GM18517 (cell line): ENCODE results near the gene FAM186B.

ENCODE experiments used
- ATAC-seq: cut with Tn5 transposase; IDR thresholded peaks from one replicate; pipeline ENCODE4 v1.9.1; 2021; ENCODE audit warnings: mild to moderate bottlenecking, moderate library complexity; ENCODE audit not compliant: unreplicated experiment

Gene FAM186B

DNA sequence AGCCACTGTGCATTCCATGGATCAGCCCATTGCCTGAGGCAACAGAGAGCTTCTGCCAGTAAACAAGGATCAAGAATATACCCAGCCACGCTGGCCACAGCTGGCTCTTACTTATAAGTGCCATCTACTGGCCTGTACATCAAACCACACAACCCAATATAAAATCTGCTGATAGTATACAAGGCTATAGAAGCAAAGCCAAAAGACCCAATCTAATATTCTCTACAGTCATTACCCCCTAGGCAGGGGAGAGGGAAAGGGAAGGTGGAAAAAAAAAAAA is 4.4 kb upstream of the FAM186B start:
- ATAC-seq, result no peak

DNA sequence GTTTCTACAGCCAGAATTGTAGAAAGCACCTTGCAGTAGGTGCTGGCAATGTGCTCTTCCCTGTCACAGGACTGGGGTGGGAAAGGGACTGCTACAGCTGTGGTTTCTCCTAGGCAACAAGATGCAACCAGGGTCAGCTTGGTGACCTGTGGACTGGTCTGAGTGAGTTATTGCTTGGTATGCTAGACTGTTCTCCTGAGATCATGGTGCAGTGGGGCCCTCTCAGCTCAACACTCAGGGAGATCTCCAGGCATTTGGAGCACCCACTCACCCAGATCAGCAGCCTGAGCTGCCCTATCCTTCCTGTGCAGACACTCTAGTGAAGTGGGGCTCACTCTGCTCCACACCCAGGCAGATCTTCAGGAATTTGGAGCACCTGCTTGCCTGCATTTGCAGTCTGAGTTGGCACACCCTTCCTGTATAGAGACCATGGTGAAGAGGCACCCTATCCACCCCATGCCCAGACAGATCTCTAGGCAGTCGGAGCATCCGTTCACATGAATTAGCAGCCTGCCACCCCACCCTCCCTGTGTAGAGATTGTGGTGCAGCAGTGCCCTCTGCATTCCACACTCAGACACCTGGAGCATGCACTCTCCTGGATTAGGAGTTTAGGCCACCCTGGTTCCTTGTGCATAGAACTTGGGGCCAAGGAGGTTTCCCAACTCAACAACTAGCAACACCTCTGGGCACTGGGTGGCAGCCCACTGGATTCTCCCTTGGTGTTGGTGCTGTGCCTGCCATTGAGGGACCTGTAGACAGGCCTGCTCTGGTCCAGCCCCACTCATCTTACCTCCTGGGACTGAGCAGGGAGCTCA is 3.8 kb upstream of the FAM186B start:
- ATAC-seq, result no peak

DNA sequence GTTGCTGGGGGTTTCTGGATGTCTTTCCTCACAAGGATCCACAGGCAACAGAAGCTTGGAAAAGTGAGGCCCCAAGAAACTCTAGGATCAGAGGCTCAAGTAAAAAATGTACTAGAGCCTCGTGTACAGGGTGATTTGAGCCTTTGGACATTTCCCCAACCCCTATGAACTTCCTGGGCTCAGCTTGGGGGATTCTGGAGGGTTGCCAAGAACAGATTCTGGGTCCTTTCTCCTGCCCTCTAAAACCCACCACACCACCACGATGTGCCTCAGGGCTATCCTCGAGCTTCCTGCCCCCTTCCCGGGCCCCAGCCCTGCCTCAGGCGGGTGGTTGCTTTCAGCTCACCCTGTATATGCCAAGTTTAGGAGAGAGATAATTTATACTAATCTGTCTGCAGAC is 583 bp downstream of the FAM186B start:
- no peak for ATAC-seq

DNA sequence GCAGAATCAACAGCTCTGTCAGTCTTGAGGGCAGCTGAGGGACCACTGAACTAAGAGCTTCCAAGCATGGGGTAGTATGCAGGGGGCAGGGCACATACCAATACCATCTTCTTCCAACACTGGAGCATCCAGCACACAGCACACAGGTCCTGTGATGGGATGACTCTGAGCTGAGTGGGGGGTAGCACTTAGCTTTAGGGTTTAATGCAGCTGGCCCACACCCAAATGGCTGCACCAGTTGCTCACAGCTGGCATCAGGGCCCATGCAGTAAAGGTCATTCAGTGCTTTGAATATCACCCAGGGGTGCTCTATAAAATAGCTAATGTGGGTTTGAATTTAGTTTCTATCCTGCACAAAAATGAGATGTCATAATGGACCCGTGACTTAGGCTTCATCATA is 1.7 kb downstream of the FAM186B start:
- ATAC-seq, result no peak

DNA sequence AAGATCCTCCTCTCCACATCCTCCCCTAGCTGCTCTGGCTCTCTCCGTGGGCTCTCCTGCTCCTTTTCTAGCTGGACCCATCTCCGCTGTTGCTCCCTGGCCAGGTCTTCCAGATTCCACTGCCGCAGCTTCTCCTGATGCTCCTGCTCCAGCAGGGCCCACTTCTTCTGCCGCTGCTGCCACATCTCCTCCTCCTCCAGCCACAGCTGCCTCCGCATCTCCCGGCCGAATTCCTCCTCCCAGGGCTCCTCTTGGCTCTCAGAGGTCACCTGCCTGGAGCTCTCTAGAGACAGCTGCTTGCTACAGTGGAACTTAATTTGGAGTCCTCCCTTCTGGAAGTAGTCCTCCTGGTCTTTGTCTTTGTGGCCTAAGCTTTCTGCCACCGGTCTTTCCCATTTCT is 5.5 kb downstream of the FAM186B start:
- ATAC-seq, result no peak

DNA sequence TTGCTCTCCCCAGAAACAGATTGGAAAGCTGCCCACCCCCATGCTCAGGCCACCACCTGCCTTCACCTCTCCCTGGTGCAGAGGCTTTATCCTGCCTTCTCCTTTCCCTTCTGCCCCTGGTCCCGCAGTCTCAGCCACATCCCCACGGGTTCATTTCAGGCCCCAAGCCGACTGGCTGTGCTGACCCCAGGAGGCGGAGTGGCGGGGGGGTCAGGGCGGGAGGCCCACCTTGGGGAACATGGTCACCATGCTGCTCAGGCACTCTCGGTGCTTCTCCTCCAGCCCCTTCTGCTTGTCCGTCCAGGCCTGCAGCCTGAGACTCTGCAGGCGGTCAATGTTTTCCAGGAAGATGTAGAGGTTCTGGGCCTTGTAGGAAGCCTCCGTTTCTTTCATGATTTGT is 6.9 kb downstream of the FAM186B start:
- ATAC-seq, result no peak

DNA sequence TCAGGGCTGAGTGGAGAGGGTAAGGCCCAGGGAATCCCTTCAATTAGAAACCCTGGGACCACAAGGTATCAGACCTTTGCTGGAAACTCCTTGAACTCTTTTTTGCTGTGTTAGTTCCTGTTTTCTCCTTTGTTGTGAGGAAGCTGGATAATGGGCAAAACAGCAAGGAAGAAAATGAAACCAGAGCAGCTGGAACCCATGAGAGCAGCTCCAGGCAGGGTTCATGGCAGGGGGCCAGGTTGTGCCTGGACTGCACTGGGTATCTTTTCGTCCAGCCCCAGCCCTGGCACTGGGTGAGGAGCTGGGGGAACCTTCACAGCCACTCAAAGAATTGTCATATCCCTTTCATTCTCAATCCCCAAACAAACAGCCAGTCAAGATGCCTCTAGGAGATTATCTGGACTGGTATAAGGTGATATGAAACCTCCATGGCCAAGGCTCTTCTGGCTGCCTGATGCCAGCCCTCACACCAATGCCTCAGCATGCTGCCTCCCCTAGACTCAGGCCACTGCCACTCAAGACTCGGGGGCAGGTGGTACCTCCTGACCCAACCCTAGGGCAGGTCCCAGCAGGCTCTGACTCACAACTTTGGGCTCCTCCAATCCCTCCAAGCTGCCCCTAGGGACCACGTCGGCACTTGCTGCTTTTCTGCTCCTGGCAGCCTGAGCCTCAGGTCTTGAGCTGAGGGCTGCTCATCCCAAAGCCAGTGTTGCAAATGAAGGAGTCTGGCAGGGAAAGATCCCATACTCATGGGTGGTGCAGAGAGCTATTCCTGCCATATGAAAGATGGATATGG is 16.5 kb downstream of the FAM186B start:
- no peak for ATAC-seq

DNA sequence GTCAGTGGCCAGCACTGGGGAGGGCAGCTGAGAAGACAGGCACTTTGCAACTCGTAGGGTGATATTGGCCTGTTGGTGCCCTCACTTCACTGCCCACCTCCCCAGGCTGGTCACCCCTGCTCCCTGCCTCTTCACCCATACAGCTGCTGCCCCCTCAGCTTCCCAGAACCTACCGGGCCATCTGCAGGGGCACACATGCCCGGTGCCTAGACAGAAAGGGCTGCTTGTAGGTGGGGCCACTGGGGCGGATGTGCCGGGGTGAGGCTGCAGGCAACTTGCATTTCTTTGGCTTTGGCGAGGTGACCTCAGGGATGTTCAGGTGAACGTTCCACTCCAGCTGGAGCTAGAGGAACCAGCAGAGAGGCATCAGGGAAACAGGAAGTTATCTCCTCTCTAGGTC is 17.2 kb downstream of the FAM186B start:
- no peak for ATAC-seq

DNA sequence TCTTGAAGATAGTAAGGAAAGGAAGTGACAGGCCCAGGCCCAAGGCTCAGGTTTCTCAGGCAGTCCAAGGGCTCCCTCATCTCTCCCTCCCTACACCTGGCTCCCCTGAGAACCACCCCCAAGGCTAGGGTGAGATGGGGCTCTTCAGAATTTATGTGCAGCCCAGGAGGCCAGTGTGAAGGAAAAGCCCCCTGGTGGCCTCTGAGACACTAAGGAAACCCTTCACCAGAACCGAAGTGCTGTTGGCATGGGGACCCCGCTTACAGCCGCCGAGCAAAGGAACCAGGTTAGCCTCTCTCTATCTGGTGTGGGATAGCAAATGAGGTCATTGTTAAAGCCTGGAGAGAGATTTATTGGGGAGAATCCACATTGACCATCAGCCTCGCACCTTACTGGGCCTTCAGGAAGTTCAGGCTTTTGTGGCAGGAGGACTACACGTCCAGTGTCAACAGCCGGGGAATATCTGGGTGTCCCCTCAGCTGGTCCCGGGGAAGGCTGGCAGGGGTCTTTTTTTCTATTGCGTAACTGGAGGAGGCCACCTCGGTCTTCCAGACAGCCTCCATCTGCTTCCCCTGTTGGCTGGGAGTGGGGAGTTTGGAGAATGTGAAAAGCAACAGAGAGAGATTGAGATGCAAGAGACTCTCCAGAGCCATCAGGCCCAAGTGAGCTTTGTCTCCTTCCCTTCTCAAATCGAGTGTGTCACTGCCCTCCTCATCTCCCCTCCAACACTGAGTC is 18.1 kb downstream of the FAM186B start:
- no peak for ATAC-seq

DNA sequence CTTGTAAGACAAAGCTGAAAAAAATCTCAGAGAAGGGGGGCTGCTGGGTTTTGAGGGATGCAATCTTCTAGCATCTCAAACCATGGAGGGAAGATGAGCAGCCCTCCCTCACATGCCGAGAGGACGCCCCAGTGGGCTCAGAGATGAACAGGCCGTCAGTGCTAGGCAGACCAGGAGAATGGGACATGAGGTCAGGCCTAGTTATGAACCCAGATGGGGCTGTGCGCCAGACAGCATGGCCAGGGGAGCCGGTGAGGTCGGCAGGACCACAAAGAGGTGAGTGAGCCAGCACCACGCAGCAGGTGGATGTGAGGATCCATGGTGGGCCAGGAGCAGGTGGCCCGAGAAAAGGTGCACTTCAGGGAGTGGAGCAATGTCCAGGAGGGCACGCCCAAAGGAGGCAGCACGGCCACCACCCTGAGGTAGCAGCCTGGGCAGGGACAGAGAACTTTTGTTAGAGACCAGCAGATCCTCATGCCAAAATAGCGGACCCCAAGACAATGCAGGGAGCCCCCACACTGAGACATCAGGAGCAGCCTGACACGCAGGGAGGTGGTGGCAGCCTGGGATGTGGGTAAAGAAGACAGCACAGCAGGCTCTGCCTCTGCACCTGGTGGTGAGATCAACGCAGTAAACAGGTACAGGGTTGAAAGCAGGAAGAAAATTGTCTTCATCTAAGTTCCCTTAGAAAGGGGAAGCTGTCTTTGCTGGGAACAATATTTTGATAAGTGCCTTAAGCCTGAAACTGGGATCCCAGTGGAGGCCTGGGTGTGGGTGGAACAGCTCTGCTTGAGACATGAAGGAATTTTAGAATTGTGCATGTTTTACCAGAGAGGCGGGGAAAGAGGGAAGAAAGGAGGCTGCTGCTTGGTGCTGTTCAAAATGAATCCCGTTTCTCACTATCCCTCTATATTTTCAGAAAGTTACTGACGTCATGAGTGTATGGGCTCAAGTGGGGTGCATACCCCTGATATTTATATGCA is 19.7 kb downstream of the FAM186B start:
- ATAC-seq, result no peak

DNA sequence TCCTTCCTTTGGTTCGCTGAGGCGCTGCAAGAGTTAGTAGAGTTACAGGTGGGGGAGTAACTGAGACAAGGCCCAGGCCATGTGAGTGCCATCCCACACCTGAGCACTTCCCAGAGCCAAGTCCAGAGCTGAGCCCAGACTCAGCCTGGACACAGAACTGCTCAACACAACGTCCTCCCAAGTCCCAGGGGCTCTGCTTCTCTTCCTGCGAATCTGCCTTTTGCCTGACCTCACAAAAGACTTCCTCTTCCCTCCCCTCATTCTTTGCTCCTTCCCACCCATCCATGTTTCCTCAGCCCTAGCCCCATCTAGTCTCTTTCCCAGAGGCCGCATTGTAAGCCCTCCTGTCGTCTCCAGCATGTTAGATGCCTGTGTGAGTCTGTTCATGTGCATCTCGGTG is 20.8 kb downstream of the FAM186B start:
- no peak for ATAC-seq

DNA sequence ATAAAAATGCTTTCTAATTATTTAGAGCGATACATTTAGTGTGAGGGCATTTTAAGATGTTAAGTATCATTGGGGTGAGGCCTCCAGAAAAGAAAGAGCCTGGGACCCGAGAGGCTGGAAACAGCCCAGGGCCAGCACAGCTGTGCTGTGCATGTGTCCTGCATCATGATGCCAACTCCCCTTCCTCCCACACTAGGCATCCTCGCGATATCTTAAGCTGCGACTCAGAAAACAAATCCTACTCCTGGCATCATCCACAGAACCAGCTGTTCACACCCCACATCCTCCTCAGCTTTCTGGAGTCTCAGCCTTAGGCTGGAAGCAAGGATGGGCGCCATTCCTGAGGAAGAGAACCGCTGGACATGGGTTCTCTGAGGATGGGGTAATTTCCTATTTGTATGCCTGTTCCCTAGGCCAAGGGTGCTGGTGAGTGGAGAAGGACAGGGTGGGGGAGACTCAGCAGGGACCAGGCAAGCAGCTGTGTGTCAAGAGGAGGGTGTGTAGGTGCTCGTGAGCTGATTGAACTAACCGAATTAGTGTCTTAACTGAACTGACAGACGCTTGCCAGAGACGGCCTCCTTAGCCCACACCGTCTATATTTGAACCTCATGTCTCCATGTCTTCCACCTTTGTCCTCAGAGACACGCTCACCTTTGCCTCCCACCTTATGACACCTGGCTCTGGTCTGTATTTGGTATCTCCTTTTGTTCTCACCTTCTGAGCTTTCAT is 21.9 kb downstream of the FAM186B start:
- no peak for ATAC-seq

DNA sequence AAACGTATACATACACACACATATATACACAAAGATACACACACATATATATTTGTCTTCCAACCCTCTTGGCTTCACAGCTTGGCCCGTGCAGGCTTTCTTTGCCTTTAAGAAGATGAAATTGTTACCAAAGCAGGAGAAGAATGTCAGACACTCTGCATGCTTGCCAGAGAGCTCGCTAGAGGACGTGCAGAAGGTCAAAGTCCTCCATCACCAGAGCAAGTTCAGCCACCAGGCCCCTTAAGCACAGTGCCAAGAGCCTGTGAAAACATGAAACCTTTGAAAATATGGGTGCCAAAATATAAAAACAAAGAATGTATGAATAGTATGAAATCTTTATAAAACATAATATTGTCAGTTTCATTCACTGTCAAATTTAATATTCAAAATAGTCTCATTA is 22.6 kb downstream of the FAM186B start:
- ATAC-seq, result no peak

DNA sequence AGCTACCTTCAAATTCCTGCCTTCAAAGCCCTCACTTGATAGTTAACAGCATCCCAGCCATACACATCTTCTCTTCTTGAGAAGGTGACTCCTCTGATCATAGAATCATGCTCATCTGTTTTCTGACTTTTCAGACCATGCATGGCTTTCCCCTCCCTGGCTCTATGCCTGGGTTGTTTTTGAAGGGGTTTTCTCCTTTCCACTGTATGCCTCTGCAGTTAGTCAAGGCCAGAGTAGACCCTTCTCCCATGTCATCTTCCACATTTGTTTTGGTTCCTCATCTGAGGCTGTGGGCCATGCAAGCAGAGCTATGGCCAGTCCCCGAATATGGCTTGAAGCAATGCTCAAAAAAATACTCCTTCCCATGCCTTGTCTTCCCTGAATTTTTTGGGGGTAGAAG is 23.2 kb downstream of the FAM186B start:
- no peak for ATAC-seq

DNA sequence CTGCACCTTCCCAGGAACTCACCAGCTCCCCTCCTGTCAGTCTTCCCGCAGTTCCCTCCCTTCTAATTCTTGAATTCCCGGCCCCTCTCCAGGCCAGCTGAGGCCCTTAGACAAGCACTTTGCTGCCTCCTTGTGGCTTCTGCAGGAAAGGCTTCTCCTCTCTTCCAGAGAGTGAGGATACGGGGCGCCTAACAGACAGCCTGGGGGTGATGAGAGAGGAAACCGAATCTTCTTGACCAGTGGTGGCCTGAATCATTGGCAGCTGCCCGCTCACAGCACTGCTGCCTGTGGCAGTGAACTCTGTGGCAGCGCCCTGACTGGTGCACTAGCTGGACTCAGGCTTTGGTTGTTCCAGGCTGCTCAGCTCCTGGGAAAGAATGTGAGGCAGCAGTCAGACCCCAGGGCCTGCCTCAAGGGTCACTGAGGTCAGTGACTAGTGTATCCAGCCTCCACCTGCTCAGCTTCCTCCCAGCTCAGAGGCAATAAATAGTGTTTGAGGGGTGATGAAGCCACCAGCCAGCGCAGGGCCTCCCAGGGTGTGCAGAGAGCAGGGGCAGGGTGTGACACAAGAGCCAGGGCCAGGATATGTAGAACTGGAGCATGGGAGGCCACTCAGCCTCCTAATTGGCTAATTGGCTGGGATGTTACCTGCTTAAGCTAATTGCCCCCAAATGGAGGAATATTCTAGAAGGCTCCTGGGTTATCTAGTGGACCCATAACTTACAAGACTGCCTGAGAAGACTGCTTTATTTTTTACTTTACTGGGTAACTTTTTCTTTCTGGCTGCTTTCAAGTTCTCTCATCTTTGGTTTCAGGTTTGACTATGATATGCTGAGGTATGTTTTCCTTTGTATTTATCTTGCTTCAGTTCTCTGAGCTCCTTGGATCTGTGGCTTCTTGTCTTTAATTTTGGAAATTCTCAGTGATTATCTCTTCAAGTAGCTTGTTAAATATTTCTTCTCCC is 24.6 kb downstream of the FAM186B start:
- ATAC-seq, result no peak

DNA sequence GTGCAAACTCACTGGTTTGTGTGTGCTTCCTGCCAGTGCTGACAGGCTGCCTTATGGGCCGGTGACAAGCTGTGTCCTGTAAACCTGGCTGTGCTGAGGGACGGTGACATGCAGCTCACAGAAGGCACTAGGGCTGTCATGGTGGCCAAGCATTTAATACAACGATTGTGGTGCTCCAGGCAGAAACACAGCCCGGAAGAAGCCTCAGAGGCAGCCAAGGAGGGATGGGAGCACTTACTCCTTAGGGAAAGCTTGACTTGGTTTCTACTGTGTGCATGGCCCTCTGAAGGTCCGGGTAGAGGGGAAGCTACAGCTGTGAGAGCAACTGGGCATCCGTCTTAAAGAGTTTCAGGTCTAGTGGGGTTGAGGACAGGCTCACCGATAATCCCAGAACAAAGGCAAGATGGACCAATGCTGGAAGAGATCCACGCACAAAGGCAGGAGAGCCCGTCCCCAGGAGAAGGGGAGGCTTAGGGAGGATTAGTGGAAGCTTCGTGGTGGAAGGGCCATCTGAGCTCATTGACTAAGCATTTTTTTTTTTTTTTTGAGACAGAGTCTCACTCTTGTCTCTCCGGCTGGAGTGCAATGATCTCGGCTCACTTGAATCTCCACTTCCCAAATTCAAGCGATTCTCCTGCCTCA is 26.8 kb downstream of the FAM186B start:
- ATAC-seq, result no peak

DNA sequence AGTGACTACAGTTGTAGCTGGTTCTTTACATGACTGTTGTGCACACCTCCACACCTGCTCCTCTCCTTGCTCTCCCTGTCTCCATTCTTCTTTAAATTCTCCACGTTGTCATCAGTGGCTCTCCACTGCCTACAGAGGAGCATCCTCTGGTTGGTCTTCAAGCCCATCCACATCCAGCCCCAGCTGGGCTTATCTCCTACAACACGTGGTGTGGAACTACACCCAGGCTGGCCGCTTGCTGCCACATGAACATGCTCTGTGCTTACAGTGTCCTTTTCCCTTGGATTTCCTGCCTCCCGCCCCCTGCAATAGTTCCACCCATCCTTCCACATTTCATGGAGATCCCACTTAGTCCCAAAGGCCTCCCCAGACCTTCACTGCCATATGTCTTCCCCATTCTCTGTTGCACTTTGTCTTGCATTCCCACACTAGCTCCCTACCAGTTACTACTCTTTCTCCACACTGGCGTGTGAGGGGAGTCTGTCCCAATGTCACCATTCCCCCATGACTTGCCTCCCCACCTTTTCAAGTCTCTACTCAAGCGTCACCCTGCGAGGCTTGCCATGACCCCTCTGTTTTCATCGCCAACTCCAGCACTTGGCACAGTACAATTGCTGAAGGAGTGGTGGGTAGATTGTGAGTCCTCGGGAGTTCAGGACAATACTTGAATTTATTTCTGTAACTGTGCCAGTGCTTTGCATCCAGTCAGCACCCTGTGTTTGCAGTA is 27.7 kb downstream of the FAM186B start:
- no peak for ATAC-seq
